Measurements from ENCODE around the gene REG1B. TPM values are rescaled to one million over a fixed set of nuclear protein-coding genes. Genes with fewer than 3 reads are reported as not detected.

REG1B gene
- total RNA-seq, 4 donors from 2014 or later, result 45.4 to 2,308 (median 89.0) TPM

- TF ChIP-seq POLR2A (IDR thresholded peaks at IDR 0.05), result no peak
- TF ChIP-seq CTCF (IDR thresholded peaks at IDR 0.05), result no peak
- H3K36me3 ChIP-seq, result no peaks in the 10 kb centered on the region
- H3K27me3 ChIP-seq, result no peaks in the 10 kb centered on the region
- no peak for DNase-seq
- H3K27ac ChIP-seq, result no peak overlapping the region
- no peaks in the 10 kb centered on the region for H3K4me1 ChIP-seq
- H3K4me3 ChIP-seq, result no peak overlapping the region
- H3K9me3 ChIP-seq, result no peaks in the 10 kb centered on the region
Observed at GRCh38 chr2:79112269-79112668, 24.5 kb upstream of the REG1B start.

GRCh38 chr2:79105259-79105658, 17.5 kb upstream of the REG1B start:
- H3K9me3 ChIP-seq, result no peaks in the 10 kb centered on the region
- no peak overlapping the region for H3K27ac ChIP-seq
- H3K4me1 ChIP-seq, result peaks cover 0 to 6% (median 0%) of the 10 kb centered on the region in 4 donors
- no peak for TF ChIP-seq POLR2A (IDR thresholded peaks at IDR 0.05)
- TF ChIP-seq CTCF (IDR thresholded peaks at IDR 0.05), result no peak
- no peak overlapping the region for H3K4me3 ChIP-seq
- H3K36me3 ChIP-seq, result no peaks in the 10 kb centered on the region
- H3K27me3 ChIP-seq, result no peaks in the 10 kb centered on the region
- DNase-seq, result no peak

GRCh38 chr2:79103214-79103613, 15.4 kb upstream of the REG1B start:
- TF ChIP-seq CTCF (IDR thresholded peaks at IDR 0.05) (no peak), POLR2A (IDR thresholded peaks at IDR 0.05) (no peak)
- Histone ChIP-seq H3K9me3 (no peaks in the 10 kb centered on the region), H3K4me3 (no peak overlapping the region), H3K27ac (no peak overlapping the region), H3K27me3 (no peaks in the 10 kb centered on the region), H3K36me3 (no peaks in the 10 kb centered on the region), H3K4me1 (peaks cover 0 to 6% (median 0%) of the 10 kb centered on the region in 4 donors)
- peak in 1 of 3 donors; percentile 74 for DNase-seq

GRCh38 chr2:79101024-79101423, 13.2 kb upstream of the REG1B start:
- no peaks in the 10 kb centered on the region for H3K9me3 ChIP-seq
- no peaks in the 10 kb centered on the region for H3K27me3 ChIP-seq
- no peak overlapping the region for H3K27ac ChIP-seq
- H3K4me3 ChIP-seq, result no peak overlapping the region
- no peak for DNase-seq
- TF ChIP-seq CTCF (IDR thresholded peaks at IDR 0.05) (no peak), POLR2A (IDR thresholded peaks at IDR 0.05) (no peak)
- no peaks in the 10 kb centered on the region for H3K36me3 ChIP-seq
- peaks cover 0 to 6% (median 0%) of the 10 kb centered on the region in 4 donors for H3K4me1 ChIP-seq

- no peak overlapping the region for H3K4me3 ChIP-seq
- no peak overlapping the region for H3K27ac ChIP-seq
- no peaks in the 10 kb centered on the region for H3K27me3 ChIP-seq
- peaks cover 0 to 6% (median 0%) of the 10 kb centered on the region in 4 donors for H3K4me1 ChIP-seq
- DNase-seq, result no peak
- TF ChIP-seq CTCF (IDR thresholded peaks at IDR 0.05) (no peak), POLR2A (IDR thresholded peaks at IDR 0.05) (no peak)
- H3K36me3 ChIP-seq, result no peaks in the 10 kb centered on the region
- H3K9me3 ChIP-seq, result no peaks in the 10 kb centered on the region
Observed at GRCh38 chr2:79100285-79100684, 12.5 kb upstream of the REG1B start.

- H3K27ac ChIP-seq, result no peak overlapping the region
- TF ChIP-seq CTCF (IDR thresholded peaks at IDR 0.05) (no peak), POLR2A (IDR thresholded peaks at IDR 0.05) (no peak)
Observed at GRCh38 chr2:79099140-79099686, 11.4 kb upstream of the REG1B start.

More at GRCh38 chr2:79099140-79099686, 11.4 kb upstream of the REG1B start:
- H3K4me3 ChIP-seq, result no peak overlapping the region
- H3K36me3 ChIP-seq, result no peaks in the 10 kb centered on the region
- peaks cover 0 to 6% (median 0%) of the 10 kb centered on the region in 4 donors for H3K4me1 ChIP-seq
- no peaks in the 10 kb centered on the region for H3K9me3 ChIP-seq
- no peaks in the 10 kb centered on the region for H3K27me3 ChIP-seq
- no peak for DNase-seq
